Epithelial cell of proximal tubule (primary cell): ENCODE results near the gene LRRTM4. TPM values are rescaled to one million over a fixed set of nuclear protein-coding genes. Genes with fewer than 3 reads are reported as not detected.

ENCODE experiments used
- DNase-seq: peaks from one replicate; pipeline ENCODE4 v3.0.0-alpha.2; 2011; ENCODE audit warnings: low read depth
- H3K4me3 ChIP-seq: 2 replicates; pipeline ENCODE4 v1.5.1; 2011; ENCODE audit warnings: low read depth, mild to moderate bottlenecking, low read length
- CTCF ChIP-seq: conservative IDR thresholded peaks from 2 replicates; pipeline ENCODE4 v1.5.1; 2012; ENCODE audit warnings: low read depth, mild to moderate bottlenecking, low read length
- total RNA-seq: library from RNA; depleted of rRNA; stranded (reverse); fragments of >200 nt; gene quantifications from 2 replicates; pipeline ENCODE4 v1.2.3, GENCODE V29; 2015

LRRTM4 gene
- total RNA-seq, 1 donor from 2014 or later: not detected

GRCh38 chr2:77028032-77028600 is 494.1 kb downstream of the LRRTM4 start:
- DNase-seq: no peak
- H3K4me3 ChIP-seq: no peak overlapping the region
- no peak for TF ChIP-seq CTCF

- no peak overlapping the region for H3K4me3 ChIP-seq
- TF ChIP-seq CTCF: no peak
- DNase-seq: no peak
Observed at GRCh38 chr2:77025714-77026113, 496.5 kb downstream of the LRRTM4 start.

- no peak for DNase-seq
- no peak for TF ChIP-seq CTCF
Observed at GRCh38 chr2:77021161-77021560, 501.0 kb downstream of the LRRTM4 start.

GRCh38 chr2:77018219-77018618 is 504.0 kb downstream of the LRRTM4 start:
- TF ChIP-seq CTCF: no peak
- no peak for DNase-seq
- no peak overlapping the region for H3K4me3 ChIP-seq

More at GRCh38 chr2:77021161-77021560, 501.0 kb downstream of the LRRTM4 start:
- H3K4me3 ChIP-seq: no peak overlapping the region

- DNase-seq: no peak
- H3K4me3 ChIP-seq: no peak overlapping the region
- no peak for TF ChIP-seq CTCF
Observed at GRCh38 chr2:77017355-77017745, 504.8 kb downstream of the LRRTM4 start.

- no peak overlapping the region for H3K4me3 ChIP-seq
- no peak for TF ChIP-seq CTCF
- DNase-seq: no peak
Observed at GRCh38 chr2:77016443-77017354, 505.5 kb downstream of the LRRTM4 start.
